ENCODE data around the gene TXNL4B. TPM values are rescaled to one million over a fixed set of nuclear protein-coding genes. Genes with fewer than 3 reads are reported as not detected.

TXNL4B gene
- total RNA-seq, 1 experiment from 2014 or later: 9.9 TPM

DNA sequence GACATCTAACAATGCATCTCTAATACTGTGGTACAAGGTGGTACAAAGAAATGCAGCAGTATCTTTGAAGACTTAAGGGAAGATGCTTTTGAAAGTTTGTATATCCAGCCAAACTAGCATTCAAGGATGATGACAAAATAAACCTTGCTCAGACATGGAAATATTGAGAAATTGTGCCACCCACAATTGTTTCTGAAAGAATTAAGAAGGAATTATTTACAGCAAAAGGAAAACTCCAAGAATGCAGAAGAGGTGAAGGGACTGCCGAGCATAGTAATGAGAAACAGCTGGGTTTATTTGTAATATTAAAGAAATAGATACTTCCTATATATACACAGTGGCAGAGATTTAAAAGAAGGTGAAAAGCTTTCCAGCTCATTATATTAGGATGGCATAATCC, 49.1 kb upstream of the TXNL4B start:
- Histone ChIP-seq H3K9me3 (ENCODE audit: control insufficient read depth, low read depth, low read length) (no peaks in the 10 kb centered on the region), H3K9ac (ENCODE audit: extremely low read depth, insufficient read length, low read length) (no peak overlapping the region), H3K4me2 (ENCODE audit: insufficient read depth, insufficient read length, low read length) (no peak overlapping the region), H3T11ph (ENCODE audit: low read length) (no peak overlapping the region), H2BK20ac (ENCODE audit: low read depth, low read length, poor library complexity, severe bottlenecking) (no peak overlapping the region), H4K5ac (ENCODE audit: insufficient read length, low read depth, low read length) (no peak overlapping the region), H2AFZ (ENCODE audit: low read length) (no peak overlapping the region), H3K14ac (ENCODE audit: insufficient read depth, low read length) (no peak overlapping the region), H4K20me1 (ENCODE audit: control insufficient read depth, insufficient read depth, insufficient read length) (no peaks in the 10 kb centered on the region), H2BK15ac (ENCODE audit: low read depth, low read length) (no peak overlapping the region), H3K4ac (ENCODE audit: low read depth, low read length) (no peak overlapping the region), H3K23ac (ENCODE audit: insufficient read length, low read depth, low read length) (no peak overlapping the region), H3K56ac (ENCODE audit: insufficient read length, low read depth, low read length) (no peak overlapping the region), H3K27ac (ENCODE audit: insufficient read length, low read depth, low read length) (no peak overlapping the region), H3K27me3 (ENCODE audit: insufficient read depth, low read length) (no peaks in the 10 kb centered on the region), H4K91ac (ENCODE audit: insufficient read length, low read depth, low read length) (no peak overlapping the region), H3K18ac (ENCODE audit: insufficient read length, low read depth, low read length) (no peak overlapping the region), H2AK5ac (ENCODE audit: insufficient read length, low read length) (no peak overlapping the region), H2BK120ac (ENCODE audit: low read depth, low read length, poor library complexity, severe bottlenecking) (no peak overlapping the region), H2BK5ac (ENCODE audit: insufficient read length, low read length) (no peak overlapping the region), H3K4me1 (ENCODE audit: insufficient read depth, low read length) (no peaks in the 10 kb centered on the region), H3K79me2 (ENCODE audit: insufficient read depth, low read length) (no peaks in the 10 kb centered on the region), H3K79me1 (ENCODE audit: insufficient read depth, low read depth, low read length, poor library complexity, severe bottlenecking) (no peaks in the 10 kb centered on the region), H4K8ac (replicated peaks; ENCODE audit: insufficient read length, low read depth, low read length) (no peak overlapping the region), H2BK12ac (ENCODE audit: insufficient read length, low read depth, low read length) (no peak overlapping the region), H3K23me2 (ENCODE audit: insufficient read length, low read depth, low read length, poor library complexity, severe bottlenecking) (no peaks in the 10 kb centered on the region)
- no peak for DNase-seq
- TF ChIP-seq, protein P1, sequence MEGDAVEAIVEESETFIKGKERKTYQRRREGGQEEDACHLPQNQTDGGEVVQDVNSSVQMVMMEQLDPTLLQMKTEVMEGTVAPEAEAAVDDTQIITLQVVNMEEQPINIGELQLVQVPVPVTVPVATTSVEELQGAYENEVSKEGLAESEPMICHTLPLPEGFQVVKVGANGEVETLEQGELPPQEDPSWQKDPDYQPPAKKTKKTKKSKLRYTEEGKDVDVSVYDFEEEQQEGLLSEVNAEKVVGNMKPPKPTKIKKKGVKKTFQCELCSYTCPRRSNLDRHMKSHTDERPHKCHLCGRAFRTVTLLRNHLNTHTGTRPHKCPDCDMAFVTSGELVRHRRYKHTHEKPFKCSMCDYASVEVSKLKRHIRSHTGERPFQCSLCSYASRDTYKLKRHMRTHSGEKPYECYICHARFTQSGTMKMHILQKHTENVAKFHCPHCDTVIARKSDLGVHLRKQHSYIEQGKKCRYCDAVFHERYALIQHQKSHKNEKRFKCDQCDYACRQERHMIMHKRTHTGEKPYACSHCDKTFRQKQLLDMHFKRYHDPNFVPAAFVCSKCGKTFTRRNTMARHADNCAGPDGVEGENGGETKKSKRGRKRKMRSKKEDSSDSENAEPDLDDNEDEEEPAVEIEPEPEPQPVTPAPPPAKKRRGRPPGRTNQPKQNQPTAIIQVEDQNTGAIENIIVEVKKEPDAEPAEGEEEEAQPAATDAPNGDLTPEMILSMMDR (conservative IDR thresholded peaks at IDR 0.05): no peak
- Mint-ChIP-seq H3K9me3 (no peaks in the 10 kb centered on the region), H3K4me3 (no peak overlapping the region), H3K27ac (no peak overlapping the region), H3K27me3 (ENCODE audit: low read depth) (peaks cover 5% of the 10 kb centered on the region), H3K4me1 (peaks cover under 1 to 4% of the 10 kb centered on the region in 2 experiments; a peak in 1 of 4 replicates), H3K36me3 (ENCODE audit: insufficient read depth in 1 of 3, low read depth in 3 of 3) (no peaks in the 10 kb centered on the region)
- WGBS (ENCODE audit: extremely low coverage, insufficient read length, low lambda C conversion rate): no CpG with 5 or more reads among the region's 1 CpG

Measured in H9 (cell line).